Upper lobe of left lung (tissue), 4 donors: ENCODE measurements around the gene MGME1.

ENCODE experiments used
- CTCF ChIP-seq, 6 experiments: fragments of 450-650 bp in 4 of 6; fragments of 200-600 bp in 2 of 6; sonication (generic) in 2 of 6; IDR thresholded peaks; one replicate each; pipeline ENCODE4 v1.5.1; 2016 to 2019; ENCODE audit warnings: antibody characterized with exemption in 6 of 6
- EP300 ChIP-seq, 4 donors: sonication (generic); formaldehyde crosslinking; IDR thresholded peaks; one replicate each; pipeline ENCODE4 v1.5.1; 2017; ENCODE audit warnings: antibody characterized with exemption in 4 of 4, control low read depth in 2 of 4
- POLR2A ChIP-seq, 4 donors: fragments of 450-650 bp; IDR thresholded peaks; one replicate each; pipeline ENCODE4 v1.5.1; 2016 to 2017; ENCODE audit warnings: antibody characterized with exemption in 4 of 4, mild to moderate bottlenecking in 2 of 4
- POLR2AphosphoS5 ChIP-seq, 2 donors: sonication (generic); formaldehyde crosslinking; IDR thresholded peaks; one replicate each; pipeline ENCODE4 v1.5.1; 2017; ENCODE audit warnings: antibody characterized with exemption in 2 of 2

GRCh38 chr20:17992847-17993513 lies 24.2 kb downstream of the MGME1 start:
- TF ChIP-seq POLR2AphosphoS5 (IDR thresholded peaks at IDR 0.05) (no peak), CTCF (IDR thresholded peaks at IDR 0.05) (no peak), POLR2A (IDR thresholded peaks at IDR 0.05) (no peak), EP300 (IDR thresholded peaks at IDR 0.05) (no peak)
